ENCODE results near the gene PRKAA1.
"Not testable (repeated sequence)": the region's sequence is repeated elsewhere in the genome, so short reads cannot be mapped to it uniquely, and the experiment has no call there.

PRKAA1 gene

DNA sequence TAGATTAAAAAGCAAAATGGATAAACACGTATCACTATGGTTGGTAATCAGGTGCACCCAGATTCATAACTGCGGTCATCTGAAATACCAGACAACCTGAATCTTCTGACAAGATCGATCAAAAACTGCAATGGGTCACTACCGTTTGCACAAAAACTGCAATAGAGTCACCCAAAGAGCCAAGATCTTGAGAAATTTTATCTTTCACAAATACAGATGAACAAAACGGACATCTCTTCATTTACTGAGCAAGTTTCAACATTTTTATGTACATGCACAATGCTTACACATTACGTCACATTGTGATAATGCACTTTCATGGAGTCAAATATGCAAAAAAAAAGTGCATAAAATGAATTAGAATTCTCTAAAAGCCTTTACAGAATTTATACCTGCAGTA lies 18.6 kb downstream of the PRKAA1 start:
- DNase-seq = no peak

DNA sequence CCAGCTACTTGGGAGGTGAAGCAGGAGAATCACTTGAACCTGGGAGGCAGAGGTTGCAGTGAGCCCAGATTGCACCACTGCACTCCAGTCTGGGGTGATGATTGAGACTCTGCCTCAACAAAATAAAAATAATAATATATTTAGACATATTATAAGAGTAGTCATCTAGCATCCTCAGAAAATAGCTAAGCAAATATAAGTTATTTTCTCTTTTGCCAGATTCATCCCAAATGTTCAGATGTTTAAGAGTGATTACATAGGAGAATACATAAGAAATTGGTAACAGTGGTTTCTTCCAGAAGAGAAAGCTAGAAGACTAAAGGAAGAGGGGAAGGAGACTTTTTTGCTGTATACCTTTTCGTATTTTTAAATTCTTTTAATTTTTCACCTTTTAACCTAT lies 20.0 kb downstream of the PRKAA1 start:
- DNase-seq = no peak

DNA sequence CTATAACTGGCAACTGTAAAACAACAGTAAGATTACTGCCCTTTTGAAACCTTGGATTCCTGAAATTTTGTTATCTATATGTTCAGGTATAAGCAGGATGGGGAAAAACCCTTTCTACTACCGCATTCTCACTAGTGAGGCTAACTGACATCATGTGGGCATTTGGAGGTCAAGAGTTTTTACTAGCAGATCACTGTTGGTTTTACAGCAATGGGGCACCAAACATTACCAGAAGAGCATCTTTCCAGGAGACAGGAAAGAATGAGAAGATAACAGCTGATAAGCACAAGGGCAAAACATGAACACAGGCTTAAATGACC lies 21.6 kb downstream of the PRKAA1 start:
- DNase-seq = no peak

DNA sequence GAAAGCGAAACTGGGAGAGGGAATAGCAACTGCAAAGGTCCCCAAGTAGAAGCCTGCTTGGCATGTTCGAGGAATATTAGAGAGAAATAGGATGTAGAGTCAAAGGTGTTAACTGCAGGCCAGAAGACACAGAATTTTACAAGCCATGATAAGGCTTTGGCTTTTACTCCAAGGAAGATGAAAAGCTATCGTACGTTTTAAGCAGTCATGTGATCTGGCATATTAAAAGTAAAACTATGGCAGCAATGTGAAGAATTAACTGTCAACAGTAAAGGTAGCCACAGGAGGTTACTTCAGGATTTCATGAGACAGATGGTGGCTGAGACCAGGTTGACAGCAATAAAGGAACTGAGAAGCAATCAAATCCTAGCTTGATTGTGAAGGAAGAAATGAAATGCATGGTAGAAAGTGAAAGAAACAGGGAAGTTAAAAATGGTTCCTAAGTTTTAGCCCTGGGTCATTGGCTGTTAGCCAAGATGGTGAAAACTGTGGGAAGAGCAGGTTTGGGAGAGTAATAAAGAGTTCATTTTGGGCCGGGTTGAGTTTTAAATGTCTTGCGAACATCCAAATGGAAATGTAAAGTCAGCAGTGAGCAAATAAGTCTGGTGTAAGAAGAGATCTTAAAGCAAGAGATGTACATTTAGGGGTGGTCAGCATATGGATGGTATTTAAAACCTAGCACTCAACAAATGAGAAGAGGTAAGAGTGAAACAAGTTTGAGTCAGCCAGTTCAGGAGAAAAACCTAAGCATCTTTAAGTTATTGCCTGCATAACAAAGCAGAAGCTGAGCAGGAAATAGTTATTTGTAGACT lies 22.1 kb downstream of the PRKAA1 start:
- DNase-seq = no peak

DNA sequence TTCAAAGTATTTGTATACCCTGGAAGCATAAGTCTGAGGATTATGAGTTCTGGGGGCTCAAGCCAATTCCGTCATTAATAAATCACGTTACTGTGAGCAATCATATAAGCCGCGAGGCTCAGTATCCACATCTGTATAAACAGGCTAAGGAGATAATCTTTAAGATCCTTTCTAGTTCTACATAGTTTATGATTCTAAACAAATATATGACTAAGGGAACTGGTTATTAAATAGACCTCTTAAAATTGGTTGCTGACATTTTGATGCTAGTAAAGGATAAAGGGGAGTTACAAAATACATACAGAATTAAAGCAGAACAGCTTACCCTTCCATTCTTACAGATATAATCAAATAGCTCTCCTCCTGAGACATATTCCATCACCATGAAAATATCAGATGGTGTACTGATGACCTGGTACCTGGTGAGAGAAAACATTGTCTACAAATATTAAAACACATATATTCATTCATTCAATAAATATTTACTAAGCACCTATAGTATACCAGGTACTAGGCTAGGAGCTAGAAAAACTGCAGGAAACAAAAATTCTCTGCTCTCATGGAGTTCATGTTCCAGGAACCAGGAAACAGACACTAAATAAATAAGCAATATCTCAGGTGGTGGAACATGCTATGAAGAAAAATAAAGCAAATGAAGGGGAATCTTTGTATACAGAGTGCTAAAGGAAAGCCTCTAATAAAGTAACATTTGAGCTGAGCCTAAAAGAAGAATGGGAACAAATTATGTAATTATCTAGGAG lies 22.9 kb downstream of the PRKAA1 start:
- DNase-seq = no peak

DNA sequence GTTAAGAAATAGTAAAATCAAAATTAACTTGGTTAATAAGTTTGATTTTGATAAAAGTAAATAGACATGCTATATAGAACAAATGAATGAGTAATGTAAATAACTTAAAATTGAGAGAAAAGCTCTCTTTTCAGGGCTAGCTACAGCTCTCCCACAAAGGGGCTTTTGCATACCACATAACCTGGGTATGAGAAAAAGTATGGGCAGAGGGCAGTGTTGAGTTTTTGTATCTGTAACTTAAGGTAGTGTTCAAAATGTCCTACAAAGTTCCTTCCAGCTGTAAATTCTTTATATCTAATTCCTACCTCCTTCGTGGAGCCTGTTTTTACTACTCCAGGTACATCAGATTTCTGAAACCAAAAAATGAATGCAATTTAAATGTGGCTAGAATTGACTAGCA lies 23.6 kb downstream of the PRKAA1 start:
- DNase-seq = no peak

DNA sequence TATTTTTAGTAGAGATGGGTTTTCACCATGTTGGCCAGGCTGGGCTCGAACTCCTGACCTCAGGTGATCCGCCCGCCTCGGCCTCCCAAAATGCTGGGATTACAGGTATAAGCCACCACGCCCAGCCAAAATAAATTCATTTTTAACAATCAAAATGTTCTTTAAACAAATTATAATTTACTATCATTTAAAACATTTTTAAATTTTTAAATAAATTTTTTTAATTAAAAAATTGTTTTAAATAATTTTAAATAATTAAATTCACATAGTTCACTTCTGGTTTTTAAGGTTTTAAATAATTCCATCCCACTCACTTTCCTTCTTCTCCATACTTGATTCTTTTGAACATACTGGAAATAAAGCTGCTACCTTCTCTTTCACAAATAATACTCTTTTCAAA lies 27.4 kb downstream of the PRKAA1 start:
- DNase-seq = no peak

DNA sequence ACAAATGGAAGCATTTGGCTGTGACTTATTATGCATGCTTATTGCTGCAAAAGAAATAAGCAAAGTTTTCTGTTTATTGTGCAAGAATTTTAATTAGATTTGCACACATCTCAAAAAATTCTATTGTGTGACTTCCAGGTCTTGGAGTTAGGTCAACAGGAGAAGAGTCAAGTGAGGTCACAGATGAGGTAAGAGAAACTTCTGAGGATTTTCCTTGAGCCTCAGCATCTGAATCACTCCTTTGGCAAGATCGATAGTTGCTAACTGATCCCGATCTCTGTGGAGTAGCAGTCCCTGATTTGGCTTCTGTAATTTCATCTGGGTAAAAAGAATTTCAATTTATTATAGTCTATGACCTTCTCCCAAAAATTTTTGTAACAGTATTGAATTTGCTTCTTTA lies 35.5 kb downstream of the PRKAA1 start:
- no peak for DNase-seq

DNA sequence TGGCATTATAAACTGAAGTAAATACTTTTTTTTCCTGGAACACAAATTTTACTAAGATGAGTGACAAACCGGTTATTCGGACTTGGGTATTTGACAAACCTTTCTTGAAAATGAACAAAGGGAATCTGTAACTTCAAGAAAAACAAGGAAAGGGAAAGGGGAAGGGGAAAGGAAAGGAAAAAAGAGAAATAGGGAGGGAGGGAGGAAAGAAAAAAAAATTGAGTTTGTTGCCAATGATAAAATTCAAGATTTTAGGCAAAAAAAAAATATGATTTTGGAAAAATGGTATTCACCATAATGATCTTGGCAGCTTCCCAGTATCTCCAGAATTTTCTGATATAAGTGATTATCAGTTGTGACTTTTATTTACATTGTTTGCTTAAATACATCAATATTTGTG lies 40.8 kb downstream of the PRKAA1 start:
- DNase-seq = no peak

DNA sequence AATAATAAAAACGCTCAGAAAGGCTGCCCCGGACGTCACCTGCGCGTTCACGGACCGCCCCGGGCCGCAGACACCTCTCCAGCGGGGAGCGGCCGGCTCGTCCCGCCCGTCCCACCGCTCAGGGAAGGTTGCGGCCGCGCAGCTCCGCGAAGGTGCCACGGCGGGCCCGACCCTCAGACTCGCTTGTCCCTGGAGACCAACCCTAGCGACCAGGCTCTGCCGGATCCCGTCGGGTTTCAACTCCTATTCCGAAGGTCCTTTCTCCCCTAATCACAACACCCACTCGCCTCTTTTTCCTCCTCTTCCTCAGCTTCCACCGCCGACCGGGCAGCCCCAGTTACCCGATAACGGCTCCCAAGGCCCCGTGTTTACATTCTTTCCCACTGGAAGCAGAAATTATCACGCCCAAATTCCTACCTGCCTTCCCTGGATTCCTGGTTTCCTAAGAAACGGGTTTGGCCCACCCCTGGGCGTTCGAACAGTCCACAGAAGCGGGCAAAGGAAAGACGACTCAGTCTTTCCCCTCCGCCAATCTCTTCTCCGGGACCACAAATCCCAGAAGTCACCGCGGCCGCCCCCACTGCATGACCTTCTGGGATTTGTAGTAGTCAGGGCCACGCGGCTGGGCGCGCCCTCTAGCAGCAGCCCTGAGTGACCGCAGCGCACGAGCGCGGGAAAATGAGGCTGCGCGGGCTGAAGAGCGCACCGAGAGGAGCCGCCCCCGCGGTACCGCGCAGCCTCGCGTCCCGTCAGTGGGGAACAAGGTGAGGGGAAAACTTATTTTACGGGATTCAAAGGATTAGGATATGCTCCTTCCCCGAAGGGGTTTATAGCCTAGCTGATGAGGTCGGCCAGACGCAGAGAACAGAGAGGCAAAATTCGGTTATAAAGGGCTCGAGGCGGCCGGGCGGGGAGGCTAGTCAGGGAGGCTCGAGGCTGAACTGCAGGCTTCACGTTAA lies 42.5 kb downstream of the PRKAA1 start, which contains the start of gene TTC33:
TSS of gene TTC33 (minus strand) at position 555 of the 959 bp plus-strand sequence. CDS start 8,943 bp downstream, outside the sequence.
- DNase-seq = peak; percentile 81

DNA sequence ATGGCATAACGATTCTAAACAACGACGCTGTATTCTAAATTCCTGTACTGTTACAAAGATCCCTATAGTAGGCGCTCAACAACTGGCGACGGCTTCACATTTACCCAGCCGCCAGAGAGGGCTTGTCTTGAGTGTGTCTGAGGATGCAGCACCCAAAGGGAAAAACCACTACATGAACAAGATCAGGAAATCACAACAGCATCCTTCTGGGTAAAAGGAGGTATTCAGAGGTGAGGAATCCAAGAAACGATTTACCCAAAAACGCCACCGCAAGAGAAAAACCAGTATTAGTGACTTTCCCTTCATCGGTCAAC lies 43.1 kb downstream of the PRKAA1 start:
- DNase-seq = peak; percentile 45

DNA sequence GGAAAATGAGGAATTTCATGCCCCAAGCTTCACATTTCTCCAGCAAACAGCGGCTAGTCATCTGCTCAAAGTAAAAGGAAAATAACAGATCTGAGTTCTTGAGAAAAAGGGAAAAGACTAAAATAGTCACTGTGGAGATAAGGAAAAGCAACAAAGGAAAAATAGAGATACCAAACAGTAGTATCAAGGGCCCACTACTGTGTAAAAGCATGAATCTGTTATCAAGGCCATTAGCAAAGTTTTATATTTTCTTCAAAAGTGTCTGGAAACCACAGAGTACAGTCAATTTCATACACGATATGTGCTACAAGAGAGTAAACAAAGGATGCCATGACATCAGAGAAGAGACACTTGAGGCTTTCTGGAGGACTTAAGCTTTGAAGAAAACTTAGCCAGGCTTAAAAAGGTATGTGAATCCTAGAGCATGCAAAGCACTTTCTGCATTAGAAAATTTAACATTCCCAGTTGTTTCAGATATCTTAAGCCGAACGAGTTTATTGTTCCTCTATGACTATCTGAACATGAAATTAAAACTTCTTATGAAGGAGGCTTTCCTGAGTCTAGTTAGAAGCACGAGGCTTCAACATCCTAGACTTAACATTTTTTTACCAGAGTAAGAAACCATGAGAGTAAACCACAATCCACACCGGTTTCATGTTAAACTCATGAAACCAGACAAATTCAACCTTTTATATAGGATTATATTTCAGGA lies 43.6 kb downstream of the PRKAA1 start:
- DNase-seq = no peak

DNA sequence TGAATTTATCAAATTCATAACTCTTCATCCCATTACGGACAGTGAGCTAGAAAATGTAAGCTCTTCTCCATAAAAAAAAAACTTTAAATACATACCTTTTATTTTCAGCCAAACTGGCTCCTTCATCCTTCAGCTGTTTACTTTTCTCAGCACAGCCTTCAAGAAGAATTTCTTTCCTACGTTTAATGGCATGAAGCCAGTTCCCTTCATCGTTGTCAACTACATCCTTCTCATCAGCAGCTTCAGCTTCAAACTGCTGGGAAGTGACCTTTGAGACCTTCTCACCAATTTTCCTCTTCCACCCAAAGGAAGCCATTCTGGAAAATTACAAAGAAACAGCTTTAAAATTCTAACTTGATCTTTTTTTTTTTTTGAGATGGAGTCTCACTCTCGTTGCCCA lies 51.5 kb downstream of the PRKAA1 start:
- no peak for DNase-seq

DNA sequence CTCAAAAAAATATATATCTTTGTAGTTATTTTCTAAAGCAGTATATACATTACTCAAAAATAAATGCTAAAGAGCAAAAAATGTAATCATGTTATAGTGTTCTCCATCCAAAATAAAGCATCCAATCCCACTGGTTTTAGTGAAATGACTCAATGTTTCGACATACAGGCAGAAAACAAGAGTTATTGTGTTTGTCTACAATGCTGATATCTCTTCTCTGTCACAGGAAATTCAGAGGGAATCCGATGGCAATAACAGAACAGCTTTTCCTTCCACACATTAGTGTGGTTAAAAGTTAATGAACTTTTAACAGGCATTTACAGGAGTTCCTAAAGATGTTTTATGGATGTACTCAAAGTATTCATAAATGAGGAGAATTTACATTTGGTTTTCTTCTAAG lies 54.4 kb downstream of the PRKAA1 start:
- DNase-seq = no peak

DNA sequence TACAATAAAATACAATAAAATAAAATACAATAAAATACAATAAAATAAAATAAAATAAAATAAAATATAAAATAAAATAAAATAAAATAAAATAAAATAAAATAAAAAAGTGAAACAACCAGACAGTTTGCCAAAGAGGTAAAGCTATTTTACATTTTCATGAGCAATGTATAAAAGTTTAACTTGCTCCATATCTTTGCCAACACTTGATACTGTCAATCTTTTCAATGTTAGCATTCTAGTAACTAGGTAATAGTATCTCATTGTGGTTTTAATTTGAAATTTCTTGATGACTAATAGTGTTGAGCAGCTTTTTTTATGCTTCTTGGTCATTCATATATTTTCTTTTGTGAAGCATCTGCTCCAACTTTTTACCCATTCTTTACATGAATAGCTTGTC lies 59.7 kb downstream of the PRKAA1 start:
- no peak for DNase-seq

DNA sequence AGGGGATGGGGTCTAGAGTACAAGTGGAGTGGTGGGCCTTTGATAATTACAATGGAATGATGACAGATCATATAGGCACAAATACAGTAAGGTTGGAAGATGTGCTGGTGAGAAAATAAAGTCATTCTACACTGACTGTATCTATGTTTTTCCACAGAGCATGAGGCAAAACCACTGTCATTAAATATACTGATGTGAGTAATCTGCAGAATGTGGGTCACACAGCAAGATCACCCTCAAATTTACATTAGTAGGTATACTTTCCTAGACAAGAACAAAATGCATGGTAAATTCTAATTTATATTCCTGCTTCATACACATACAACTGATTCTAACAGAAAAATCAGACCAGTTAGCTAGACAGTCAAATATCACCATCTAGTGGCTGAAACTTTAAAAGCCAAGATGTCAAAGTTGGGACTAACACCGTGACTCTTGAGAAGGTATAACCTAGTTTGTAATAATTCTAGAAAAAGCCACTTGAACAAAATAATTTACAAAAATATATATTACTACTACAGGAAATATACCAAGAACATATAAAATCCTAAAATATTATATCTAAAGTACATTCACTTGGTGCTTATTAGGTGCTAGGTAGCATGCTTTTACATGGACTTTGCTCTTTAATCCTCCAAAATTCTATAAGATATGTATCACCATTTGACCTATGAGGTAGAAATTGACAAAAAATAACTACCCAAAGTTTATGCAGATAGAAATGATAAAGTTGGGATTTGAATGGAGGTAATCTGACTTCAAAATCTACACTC lies 61.9 kb downstream of the PRKAA1 start:
- DNase-seq = no peak

DNA sequence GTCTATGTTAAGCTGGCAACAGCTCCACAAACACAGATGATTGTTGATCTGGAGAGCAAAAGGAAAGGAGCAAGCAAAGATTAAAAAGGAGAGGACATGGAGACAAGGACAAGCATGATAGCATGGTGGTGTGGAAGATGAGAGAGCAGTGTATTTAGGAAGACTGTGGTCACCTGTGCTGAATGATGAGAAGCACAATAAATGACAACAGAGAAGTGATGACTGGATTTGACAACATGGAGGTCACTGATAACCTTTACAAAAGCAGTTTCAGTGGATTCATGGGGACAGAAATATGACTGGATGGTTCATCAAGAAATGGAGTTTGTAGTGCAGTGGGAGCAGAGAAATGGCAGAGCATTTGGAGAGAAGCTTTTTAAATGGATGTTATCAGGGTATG lies 62.6 kb downstream of the PRKAA1 start:
- DNase-seq = no peak

DNA sequence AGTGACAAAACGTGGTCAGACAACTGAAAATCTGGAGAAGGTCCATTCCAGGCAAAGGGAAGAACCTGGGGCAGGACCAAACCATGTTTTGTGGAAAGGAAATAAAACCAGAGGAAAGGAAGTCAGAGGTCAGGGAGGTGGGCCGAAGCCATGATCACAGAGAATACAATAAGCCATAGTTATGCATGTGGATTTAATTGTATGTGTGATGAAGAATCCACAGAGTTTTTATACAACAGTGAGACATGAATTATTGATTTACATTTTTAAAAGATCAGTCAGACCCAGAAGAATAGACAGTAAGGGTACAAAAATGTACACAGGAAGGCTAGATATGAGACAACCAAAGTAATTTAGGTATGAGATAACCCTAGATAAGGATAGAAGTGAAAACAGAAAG lies 63.2 kb downstream of the PRKAA1 start:
- no peak for DNase-seq

DNA sequence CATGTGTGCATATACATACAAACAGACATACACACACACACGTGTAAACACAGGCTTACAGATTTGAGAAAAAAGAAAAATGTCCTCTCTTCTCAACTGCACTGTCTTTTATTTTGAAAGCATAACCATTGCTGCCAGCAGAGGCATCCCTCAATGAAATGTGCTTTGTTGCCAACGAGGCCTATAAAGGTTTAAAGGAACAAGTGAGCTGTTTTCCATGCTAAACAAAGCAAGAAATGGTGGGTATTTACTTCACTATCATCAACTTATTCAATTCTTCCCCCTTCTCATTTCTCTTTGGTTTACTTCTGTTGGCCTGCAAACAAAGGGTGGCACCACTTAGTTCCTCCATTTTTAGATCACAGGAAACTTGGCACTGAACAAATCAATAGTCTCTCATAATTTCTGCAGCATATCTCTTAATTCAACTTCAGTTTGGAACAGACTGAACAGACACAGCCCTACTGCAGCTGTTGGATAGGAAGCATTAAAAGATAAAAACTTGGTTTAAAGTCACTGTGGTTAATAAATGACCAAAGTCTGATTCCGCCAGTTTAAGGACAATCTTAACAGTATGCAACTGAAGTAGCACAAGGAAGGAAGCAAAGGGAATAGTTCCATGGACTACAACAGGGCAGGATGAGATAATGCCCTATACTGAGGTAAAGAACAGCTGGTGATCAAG lies 64.2 kb downstream of the PRKAA1 start:
- no peak for DNase-seq

DNA sequence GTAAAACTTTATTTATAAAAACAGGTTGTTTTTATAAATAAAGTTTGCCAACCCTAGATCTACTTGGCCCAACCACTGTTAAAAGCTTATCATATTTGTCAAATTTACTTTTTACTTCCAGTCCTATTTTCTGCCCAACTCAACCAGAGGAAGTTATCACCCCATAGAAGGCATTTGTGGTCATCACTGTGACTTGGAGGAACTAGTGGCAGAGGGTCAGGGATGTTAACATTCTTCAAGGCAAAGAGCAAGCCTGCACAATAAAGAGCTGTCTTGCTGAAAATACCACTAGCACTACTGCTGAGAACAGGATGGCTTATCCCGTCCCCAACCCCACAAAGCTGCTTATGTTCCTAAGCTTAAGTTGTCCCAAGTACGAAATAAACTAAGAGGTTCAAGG lies 64.7 kb downstream of the PRKAA1 start:
- DNase-seq = peak; percentile 3

DNA sequence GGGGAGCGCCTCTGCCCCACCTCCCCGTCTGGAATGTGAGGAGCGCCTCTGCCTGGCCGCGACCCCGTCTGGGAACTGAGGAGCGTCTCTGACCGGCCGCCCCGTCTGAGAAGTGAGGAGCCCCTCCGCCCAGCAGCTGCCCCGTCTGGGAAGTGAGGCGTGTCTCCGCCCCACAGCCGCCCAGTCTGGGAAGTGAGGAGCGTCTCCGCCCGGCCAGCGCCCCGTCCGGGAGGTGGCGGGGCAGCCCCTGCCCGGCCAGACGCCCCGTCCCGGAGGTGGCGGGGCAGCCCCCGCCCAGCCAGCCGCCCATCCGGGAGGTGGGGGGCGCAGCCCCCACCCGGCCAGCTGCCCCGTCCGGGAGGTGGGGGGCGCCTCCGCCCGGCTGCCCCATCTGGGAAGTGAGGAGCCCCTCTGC lies 75.7 kb downstream of the PRKAA1 start:
- not testable (repeated sequence) for DNase-seq

Data from GF-D8 (cell line).